ENCODE data around the gene PIGT. TPM values are rescaled to one million over a fixed set of nuclear protein-coding genes. Genes with fewer than 3 reads are reported as not detected.

Gene PIGT
- polyA plus RNA-seq, 2 of the 4 experiments (the other 2 are of a cell fraction) = 60.3 to 66.2 TPM

DNA sequence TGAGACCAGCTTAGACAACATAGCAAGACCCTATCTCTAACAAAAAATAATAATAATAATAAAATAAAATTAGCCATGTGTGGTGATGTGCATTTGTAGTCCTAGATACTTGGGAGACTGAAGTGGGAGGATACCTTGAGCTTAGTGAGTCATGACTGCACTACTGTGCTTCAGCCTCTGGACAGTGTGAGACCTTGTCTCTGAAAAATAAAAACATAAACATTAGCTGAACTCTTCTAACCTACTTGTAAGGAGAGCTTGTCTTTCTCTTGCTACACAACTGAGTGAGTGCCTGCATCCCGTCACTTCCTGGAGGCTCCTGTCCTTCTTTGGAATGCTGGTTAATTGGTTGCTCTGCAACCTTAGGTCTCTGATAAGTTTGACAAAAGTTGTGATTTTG lies 13.0 kb upstream of the PIGT start:
- Histone ChIP-seq H3K4me2 (no peak overlapping the region), H3K27ac (no peak overlapping the region), H3K9me3 (peaks cover 21% of the 10 kb centered on the region), H3K4me1 (peaks cover 4% of the 10 kb centered on the region; the same call in 1 of the 3 replicates), H3K4me3 (no peak overlapping the region)
- ChIA-PET POLR2A (interaction anchor here (1.1 kb wide), 1 partner anchor 13 kb away, joined by 4 read pairs; the partner anchor contains the start of gene PIGT), CTCF (interaction anchor here (0.6 to 6.9 kb wide), 5 partner anchors 10 to 368 kb away, joined by 3 to 56 read pairs (median 3); partner anchors contain the start of gene SYS1)
- no peak for DNase-seq (ENCODE audit: low read depth in 1 of 2, low spot score in 1 of 2)
- 97% methylated on average over 1 of the region's 1 CpG for WGBS (ENCODE audit: missing lambda C conversion rate)
- TF ChIP-seq FOSB (CRISPR knock-in tag; IDR thresholded peaks at IDR 0.05) = no peak
- no peak for TF ChIP-seq HDAC2 (IDR thresholded peaks at IDR 0.05)
- TF ChIP-seq RARB (CRISPR knock-in tag; IDR thresholded peaks at IDR 0.05) = no peak
- no peak for TF ChIP-seq EHMT2 (IDR thresholded peaks at IDR 0.05; ENCODE audit: low read depth)
- TF ChIP-seq FOSL2 (IDR thresholded peaks at IDR 0.05) = no peak
- TF ChIP-seq FOSL2 (CRISPR knock-in tag; IDR thresholded peaks at IDR 0.05) = no peak
- TF ChIP-seq HEYL (CRISPR knock-in tag; IDR thresholded peaks at IDR 0.05) = no peak
- no peak for TF ChIP-seq MAFK (IDR thresholded peaks at IDR 0.05; ENCODE audit: partially characterized antibody)
- TF ChIP-seq ESRRA (IDR thresholded peaks at IDR 0.05; ENCODE audit: borderline replicate concordance, low read length) = no peak
- no peak for TF ChIP-seq HOXB13 (CRISPR knock-in tag; IDR thresholded peaks at IDR 0.05; ENCODE audit: low read depth)
- no peak for FAIRE-seq
- no peak for ATAC-seq

DNA sequence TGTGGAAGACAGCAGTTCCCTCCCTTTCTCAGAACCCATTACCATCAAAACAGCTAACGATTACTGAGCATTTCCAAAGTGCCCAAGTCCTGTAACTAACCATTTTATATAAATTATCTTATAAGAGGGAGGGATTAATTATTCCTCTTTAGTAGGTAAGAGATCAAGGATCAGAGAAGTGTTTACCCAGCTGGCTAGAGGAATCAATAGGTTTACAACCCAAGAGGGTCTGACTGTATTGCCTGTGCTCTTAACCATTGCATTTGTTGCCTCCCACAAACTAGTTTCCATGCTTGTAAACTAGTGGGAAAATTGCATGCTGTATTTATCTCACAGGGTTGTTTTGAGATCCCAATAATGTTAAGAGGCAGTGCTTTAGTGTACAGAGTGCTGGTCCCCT lies 11.5 kb upstream of the PIGT start:
- Histone ChIP-seq H3K9me3 (peaks cover 21% of the 10 kb centered on the region), H3K4me3 (no peak overlapping the region), H3K4me2 (no peak overlapping the region), H3K4me1 (peaks cover 4% of the 10 kb centered on the region; the same call in 1 of the 3 replicates), H3K27ac (no peak overlapping the region)
- ATAC-seq (no peak), DNase-seq (ENCODE audit: low read depth in 1 of 2, low spot score in 1 of 2) (no peak), FAIRE-seq (no peak)
- WGBS (ENCODE audit: missing lambda C conversion rate) = 74% methylated on average over 1 of the region's 1 CpG
- ChIA-PET CTCF (interaction anchor here (1.0 to 6.9 kb wide), 5 partner anchors 17 to 367 kb away, joined by 3 to 56 read pairs (median 4); no protein-coding TSS in a partner anchor), POLR2A (interaction anchor here (1.2 kb wide), 1 partner anchor 11 kb away, joined by 3 read pairs; the partner anchor contains the start of gene PIGT)
- TF ChIP-seq HOXB5 (CRISPR knock-in tag; IDR thresholded peaks at IDR 0.05) (no peak), RFX5 (IDR thresholded peaks at IDR 0.05) (no peak)

DNA sequence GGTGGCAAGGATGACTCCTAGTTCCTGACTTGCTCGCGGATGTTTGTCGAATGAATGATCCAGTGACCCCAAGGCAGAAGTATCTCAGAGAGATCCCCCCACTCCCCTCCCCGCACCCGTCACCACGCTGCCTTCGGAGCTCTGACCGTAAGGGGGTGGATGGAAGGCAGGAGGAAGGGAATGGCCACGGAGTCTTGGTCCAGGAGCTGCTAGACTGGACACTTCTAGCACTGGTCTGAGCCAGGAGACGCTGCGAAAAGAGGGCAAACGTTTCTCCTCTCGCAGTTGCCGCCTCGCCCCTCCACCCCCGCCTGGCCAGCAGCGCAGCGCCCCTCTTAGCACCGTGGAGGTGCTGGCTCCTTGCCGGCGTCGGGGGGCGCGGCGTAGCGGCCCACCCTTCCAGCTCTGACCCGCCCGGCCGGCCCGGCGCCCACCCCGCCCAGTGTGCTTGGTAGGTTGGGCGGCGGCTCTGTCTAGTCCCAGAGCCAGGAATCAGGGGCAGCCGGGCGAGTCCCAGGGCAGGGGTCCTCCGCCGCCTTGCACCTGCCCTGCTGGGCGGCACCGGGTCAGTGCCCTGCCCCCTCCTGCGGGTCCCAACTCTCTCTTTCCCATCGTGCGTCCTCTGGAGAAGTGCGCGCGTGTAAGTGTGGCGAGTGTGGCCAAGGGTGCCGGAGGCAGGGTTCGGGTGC lies 10.2 kb upstream of the PIGT start:
- TF ChIP-seq HDAC2 (IDR thresholded peaks at IDR 0.05) = peak; percentile 88
- TF ChIP-seq GATA3 (IDR thresholded peaks at IDR 0.05; ENCODE audit: borderline replicate concordance) = no peak
- TF ChIP-seq RNF2 (IDR thresholded peaks at IDR 0.05; ENCODE audit: borderline replicate concordance, low read depth) = 0 out of 2 replicates have a peak, but pooled peaks have one; percentile 56
- peak; percentile 21; the same call in 1 of the 2 replicates for TF ChIP-seq PHF8 (IDR thresholded peaks at IDR 0.05; ENCODE audit: borderline replicate concordance, low read depth)
- CTCF ChIA-PET = interaction anchor here (0.6 to 6.9 kb wide), 7 partner anchors 12 to 366 kb away, joined by 3 to 56 read pairs (median 4); partner anchors contain the start of gene SYS1
- ATAC-seq = peak; percentile 67 to 76
- Histone ChIP-seq H3K4me2 (peak overlapping the region; percentile 100), H3K4me3 (peak overlapping the region; percentile 96), H3K9me3 (peaks cover 9% of the 10 kb centered on the region), H3K27ac (peak overlapping the region; percentile 83 to 91), H3K4me1 (peaks cover 4% of the 10 kb centered on the region; the same call in 1 of the 3 replicates)
- no peak for DNase-seq (ENCODE audit: low read depth in 1 of 2, low spot score in 1 of 2)
- no peak for FAIRE-seq
- WGBS (ENCODE audit: missing lambda C conversion rate) = 12% methylated on average over 33 of the region's 49 CpGs
- POLR2A ChIA-PET = interaction anchor here (0.6 to 1.0 kb wide), 4 partner anchors 13 to 58 kb away, joined by 4 read pairs; partner anchors contain the start of gene SYS1

DNA sequence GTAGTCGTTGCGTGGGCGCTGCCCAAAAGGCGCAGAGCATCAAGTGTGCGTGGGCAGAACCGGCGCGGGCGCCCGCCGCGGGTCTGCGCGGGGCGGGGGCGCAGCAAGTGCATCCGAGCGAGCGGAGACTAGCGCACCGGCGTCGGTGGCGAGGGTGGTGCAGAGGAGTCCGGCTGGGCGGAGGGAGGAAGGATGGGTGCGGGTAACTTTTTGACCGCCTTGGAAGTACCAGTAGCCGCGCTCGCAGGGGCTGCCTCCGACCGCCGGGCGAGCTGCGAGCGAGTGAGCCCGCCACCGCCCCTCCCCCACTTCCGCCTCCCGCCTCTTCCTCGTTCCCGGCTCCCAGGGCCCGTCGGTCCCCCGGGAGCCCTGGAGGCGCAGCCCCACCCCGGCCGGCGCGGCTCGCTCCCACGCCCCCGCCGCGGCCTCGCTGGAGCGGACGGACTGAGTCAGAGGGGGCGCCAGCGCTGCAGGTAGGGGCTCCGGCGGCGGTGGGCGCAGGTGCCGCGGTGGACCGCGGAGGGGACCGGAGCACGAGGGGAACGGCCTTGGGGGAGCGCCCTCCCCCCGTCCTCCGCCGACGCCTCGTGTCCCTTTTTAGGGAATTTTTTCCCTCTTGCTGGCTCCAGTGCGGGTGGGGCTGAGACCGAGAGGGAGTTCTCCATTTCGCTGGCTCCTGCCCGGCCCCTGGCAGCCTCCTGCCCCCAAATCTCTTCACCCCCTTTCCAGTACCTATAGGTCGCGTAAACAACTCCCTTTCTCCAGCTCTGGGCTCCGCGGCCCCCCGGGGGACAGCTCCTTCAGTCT lies 9.5 kb upstream of the PIGT start:
- peak overlapping the region; percentile 100 for H3K4me2 ChIP-seq
- ChIA-PET CTCF (interaction anchor here (0.6 to 6.9 kb wide), 10 partner anchors 10 to 365 kb away, joined by 3 to 56 read pairs (median 4); partner anchors contain the start of gene SYS1), POLR2A (interaction anchor here (0.6 to 1.8 kb wide), 3 partner anchors 10 to 59 kb away, joined by 4 to 15 read pairs (median 4); partner anchors contain the start of gene PIGT)
- DNase-seq (ENCODE audit: low read depth in 1 of 2, low spot score in 1 of 2) (peak in 1 of 2 experiments; percentile 25), ATAC-seq (peak; percentile 48 to 75; a peak in 5 of 6 replicates), FAIRE-seq (no peak)
- 0 out of 3 replicates have a peak, but pooled peaks cover 1% of the 10 kb centered on the region for H3K9me3 ChIP-seq
- TF ChIP-seq ZFP36 (IDR thresholded peaks at IDR 0.05; ENCODE audit: borderline replicate concordance, partially characterized antibody) = no peak
- TF ChIP-seq, protein P1, sequence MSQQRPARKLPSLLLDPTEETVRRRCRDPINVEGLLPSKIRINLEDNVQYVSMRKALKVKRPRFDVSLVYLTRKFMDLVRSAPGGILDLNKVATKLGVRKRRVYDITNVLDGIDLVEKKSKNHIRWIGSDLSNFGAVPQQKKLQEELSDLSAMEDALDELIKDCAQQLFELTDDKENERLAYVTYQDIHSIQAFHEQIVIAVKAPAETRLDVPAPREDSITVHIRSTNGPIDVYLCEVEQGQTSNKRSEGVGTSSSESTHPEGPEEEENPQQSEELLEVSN (IDR thresholded peaks at IDR 0.05; ENCODE audit: borderline replicate concordance, low read depth) = peak; percentile 33; the same call in 1 of the 2 replicates
- TF ChIP-seq, protein P2, sequence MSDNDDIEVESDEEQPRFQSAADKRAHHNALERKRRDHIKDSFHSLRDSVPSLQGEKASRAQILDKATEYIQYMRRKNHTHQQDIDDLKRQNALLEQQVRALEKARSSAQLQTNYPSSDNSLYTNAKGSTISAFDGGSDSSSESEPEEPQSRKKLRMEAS (IDR thresholded peaks at IDR 0.05) = peak; percentile 12; the same call in 1 of the 2 replicates
- no peak for TF ChIP-seq FOSL2 (IDR thresholded peaks at IDR 0.05)
- 0 out of 2 replicates have a peak, but pooled peaks have one; percentile 13 for TF ChIP-seq FOSL2 (CRISPR knock-in tag; IDR thresholded peaks at IDR 0.05)
- TF ChIP-seq TFCP2L1 (CRISPR knock-in tag; IDR thresholded peaks at IDR 0.05) = no peak
- no peak for TF ChIP-seq HEYL (CRISPR knock-in tag; IDR thresholded peaks at IDR 0.05)
- no peak for TF ChIP-seq ZNF302 (CRISPR knock-in tag; IDR thresholded peaks at IDR 0.05)
- TF ChIP-seq KDM5A (IDR thresholded peaks at IDR 0.05) = no peak
- TF ChIP-seq NPAS2 (CRISPR knock-in tag; IDR thresholded peaks at IDR 0.05; ENCODE audit: borderline replicate concordance) = no peak
- no peak for TF ChIP-seq JUNB (IDR thresholded peaks at IDR 0.05)
- TF ChIP-seq POLR2A (IDR thresholded peaks at IDR 0.05; ENCODE audit: low read length) = no peak
- WGBS (ENCODE audit: missing lambda C conversion rate) = 10% methylated on average over 43 of the region's 87 CpGs
- H3K4me3 ChIP-seq = peak overlapping the region; percentile 96
- H3K4me1 ChIP-seq = peaks cover 4% of the 10 kb centered on the region; the same call in 1 of the 3 replicates
- H3K27ac ChIP-seq = peak overlapping the region; percentile 83 to 91

All from A549 (cell line).